Left hindlimb (tissue), 1 donor: Measurements from ENCODE around the gene LMTK2.

Experiments used
- DNase-seq: peaks from one replicate; pipeline ENCODE4 v3.0.0-alpha.2; 2018

The LMTK2 gene

GRCh38 chr7:98178762-98179490 is 72.3 kb downstream of the LMTK2 start:
- DNase-seq, result no peak

- no peak for DNase-seq
Observed at GRCh38 chr7:98180751-98181150, 74.1 kb downstream of the LMTK2 start.

GRCh38 chr7:98185101-98185500 is 78.4 kb downstream of the LMTK2 start:
- no peak for DNase-seq

GRCh38 chr7:98186452-98187137 is 79.9 kb downstream of the LMTK2 start:
- DNase-seq, result no peak

- no peak for DNase-seq
Observed at GRCh38 chr7:98187138-98187502, 80.5 kb downstream of the LMTK2 start.

- no peak for DNase-seq
Observed at GRCh38 chr7:98189559-98189958, 82.9 kb downstream of the LMTK2 start.

- DNase-seq, result no peak
Observed at GRCh38 chr7:98191668-98192431, 85.2 kb downstream of the LMTK2 start.

GRCh38 chr7:98192781-98193457 is 86.3 kb downstream of the LMTK2 start:
- DNase-seq, result no peak

- DNase-seq, result no peak
Observed at GRCh38 chr7:98193474-98194180, 87.0 kb downstream of the LMTK2 start.

GRCh38 chr7:98194186-98194585 is 87.5 kb downstream of the LMTK2 start:
- DNase-seq, result no peak

GRCh38 chr7:98194672-98195457 is 88.2 kb downstream of the LMTK2 start:
- no peak for DNase-seq

GRCh38 chr7:98196706-98197605 is 90.3 kb downstream of the LMTK2 start:
- DNase-seq, result no peak

GRCh38 chr7:98199131-98199530 is 92.5 kb downstream of the LMTK2 start:
- DNase-seq, result no peak

GRCh38 chr7:98200364-98200763 is 93.7 kb downstream of the LMTK2 start:
- DNase-seq, result no peak

GRCh38 chr7:98202367-98203195 is 95.9 kb downstream of the LMTK2 start:
- DNase-seq, result no peak

GRCh38 chr7:98203261-98203963 is 96.8 kb downstream of the LMTK2 start:
- DNase-seq, result no peak

- no peak for DNase-seq
Observed at GRCh38 chr7:98203964-98204605, 97.4 kb downstream of the LMTK2 start.

GRCh38 chr7:98204670-98205069 is 98.0 kb downstream of the LMTK2 start:
- DNase-seq, result no peak
